A673 (cell line): ENCODE data around the gene RIPK1. TPM values are rescaled to one million over a fixed set of nuclear protein-coding genes. Genes with fewer than 3 reads are reported as not detected.
A peak's percentile ranks its signal among the peaks of the same experiment; 100 is the strongest.

ENCODE experiments used
- BruUV-seq: library from RNA; stranded (reverse); fragments of 400-500 nt; replicated peaks from 2 replicates; lab custom pipeline; 2021; lab: Mats Ljungman, UMichigan
- CTCF ChIA-PET: fragments of 300-600 bp; sonication (Branson Sonifier 250); formaldehyde crosslinking; loops from one replicate; lab custom pipeline; 2022; ENCODE audit warnings: antibody characterized with exemption; lab: Charles Lee
- POLR2A ChIA-PET: fragments of 300-600 bp; sonication (Branson Sonifier 250); formaldehyde crosslinking; loops from one replicate; lab custom pipeline; 2022; ENCODE audit warnings: antibody characterized with exemption; ENCODE audit not compliant: low non-redundant PET; lab: Charles Lee
- DNase-seq: peaks from one replicate; pipeline ENCODE4 v3.0.0-alpha.2; 2015; ENCODE audit warnings: low spot score
- H3K27ac ChIP-seq: fragments of 200-600 bp; sonication (generic); 2 replicates; pipeline ENCODE4 v1.5.1; 2016; ENCODE audit warnings: mixed run types, low read depth, mild to moderate bottlenecking, mixed read lengths, antibody characterized with exemption, low read length; ENCODE audit not compliant: poor library complexity, severe bottlenecking
- H3K27me3 ChIP-seq: fragments of 200-600 bp; sonication (generic); replicated peaks from 2 replicates; pipeline ENCODE4 v1.6.1; 2017; ENCODE audit warnings: mixed run types, low read depth, mild to moderate bottlenecking, mixed read lengths, antibody characterized with exemption, low read length; ENCODE audit not compliant: insufficient read depth, poor library complexity
- H3K36me3 ChIP-seq: fragments of 200-600 bp; sonication (generic); 2 replicates; pipeline ENCODE4 v1.6.1; 2016; ENCODE audit warnings: mixed run types, mild to moderate bottlenecking, mixed read lengths, antibody characterized with exemption, low read length; ENCODE audit not compliant: insufficient read depth, poor library complexity, severe bottlenecking
- H3K4me1 ChIP-seq: fragments of 200-600 bp; sonication (generic); 2 replicates; pipeline ENCODE4 v1.6.1; 2017; ENCODE audit warnings: mixed run types, mild to moderate bottlenecking, mixed read lengths, antibody characterized with exemption, low read length; ENCODE audit not compliant: insufficient read depth, poor library complexity, severe bottlenecking
- H3K4me3 ChIP-seq: fragments of 200-600 bp; sonication (generic); 2 replicates; pipeline ENCODE4 v1.5.1; 2016; ENCODE audit warnings: low read depth, mixed run types, mild to moderate bottlenecking, mixed read lengths, low read length; ENCODE audit not compliant: poor library complexity, severe bottlenecking
- H3K9me3 ChIP-seq: fragments of 200-600 bp; sonication (generic); 2 replicates; pipeline ENCODE4 v1.6.1; 2016; ENCODE audit warnings: mixed run types, low read depth, mild to moderate bottlenecking, mixed read lengths, antibody characterized with exemption, low read length; ENCODE audit not compliant: poor library complexity, severe bottlenecking
- EZH2 ChIP-seq: fragments of 200-600 bp; sonication (generic); IDR thresholded peaks from 2 replicates; pipeline ENCODE4 v1.6.1; 2017; ENCODE audit warnings: borderline replicate concordance, low read depth, mild to moderate bottlenecking, mixed read lengths, antibody characterized with exemption, low read length; ENCODE audit not compliant: poor library complexity, severe bottlenecking
- intact Hi-C: fragments of 100-400 bp; cut with micrococcal nuclease; formaldehyde crosslinking; loops from one replicate; pipeline ENCODE4 v1.10.0; 2022; ENCODE audit not compliant: unreplicated experiment
- total RNA-seq: library from RNA; stranded (reverse); gene quantifications from 2 replicates; pipeline ENCODE4 v1.2.3, GENCODE V29; 2021
- TF ChIP-seq, protein P1 (sequence below): fragments of 300-800, 200-600 bp; sonication (generic); conservative IDR thresholded peaks from 2 replicates; pipeline ENCODE4 v1.5.1; 2017; ENCODE audit warnings: low read depth, mild to moderate bottlenecking, antibody characterized with exemption, low read length, moderate library complexity, mixed read lengths

The RIPK1 gene
- total RNA-seq, 1 experiment from 2014 or later, result 15.0 TPM

DNA sequence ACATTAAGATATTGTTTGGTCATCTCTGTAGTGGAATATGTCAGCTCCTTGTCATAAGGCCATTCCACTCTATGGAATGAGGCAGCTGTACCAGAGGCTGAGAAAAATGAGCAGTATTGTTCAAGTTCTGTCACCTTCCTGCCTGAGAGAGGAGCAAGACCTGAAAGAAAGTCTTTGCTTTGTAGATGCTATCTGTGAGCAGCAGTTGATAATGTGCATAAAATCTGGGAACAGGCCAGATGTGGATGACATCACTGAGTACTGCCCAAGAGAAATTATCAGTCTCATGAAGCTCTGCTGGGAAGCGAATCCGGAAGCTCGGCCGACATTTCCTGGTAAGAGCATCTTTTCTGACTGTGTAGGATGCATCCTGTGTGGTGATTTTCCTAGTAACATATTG is 16.8 kb downstream of the RIPK1 start:
- peaks cover 9% of the 10 kb centered on the region for H3K36me3 ChIP-seq
- H3K27me3 ChIP-seq, result no peaks in the 10 kb centered on the region
- BruUV-seq, result no TSS peak
- DNase-seq, result no peak
- peaks cover 8% of the 10 kb centered on the region for H3K4me1 ChIP-seq
- intact Hi-C loops, result no loop called here
- POLR2A ChIA-PET, result no interaction called here
- no peak overlapping the region for H3K27ac ChIP-seq
- TF ChIP-seq EZH2, result no peak
- TF ChIP-seq, protein P1, sequence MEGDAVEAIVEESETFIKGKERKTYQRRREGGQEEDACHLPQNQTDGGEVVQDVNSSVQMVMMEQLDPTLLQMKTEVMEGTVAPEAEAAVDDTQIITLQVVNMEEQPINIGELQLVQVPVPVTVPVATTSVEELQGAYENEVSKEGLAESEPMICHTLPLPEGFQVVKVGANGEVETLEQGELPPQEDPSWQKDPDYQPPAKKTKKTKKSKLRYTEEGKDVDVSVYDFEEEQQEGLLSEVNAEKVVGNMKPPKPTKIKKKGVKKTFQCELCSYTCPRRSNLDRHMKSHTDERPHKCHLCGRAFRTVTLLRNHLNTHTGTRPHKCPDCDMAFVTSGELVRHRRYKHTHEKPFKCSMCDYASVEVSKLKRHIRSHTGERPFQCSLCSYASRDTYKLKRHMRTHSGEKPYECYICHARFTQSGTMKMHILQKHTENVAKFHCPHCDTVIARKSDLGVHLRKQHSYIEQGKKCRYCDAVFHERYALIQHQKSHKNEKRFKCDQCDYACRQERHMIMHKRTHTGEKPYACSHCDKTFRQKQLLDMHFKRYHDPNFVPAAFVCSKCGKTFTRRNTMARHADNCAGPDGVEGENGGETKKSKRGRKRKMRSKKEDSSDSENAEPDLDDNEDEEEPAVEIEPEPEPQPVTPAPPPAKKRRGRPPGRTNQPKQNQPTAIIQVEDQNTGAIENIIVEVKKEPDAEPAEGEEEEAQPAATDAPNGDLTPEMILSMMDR, result no peak
- no peak overlapping the region for H3K4me3 ChIP-seq
- CTCF ChIA-PET, result no interaction called here
- H3K9me3 ChIP-seq, result no peaks in the 10 kb centered on the region

DNA sequence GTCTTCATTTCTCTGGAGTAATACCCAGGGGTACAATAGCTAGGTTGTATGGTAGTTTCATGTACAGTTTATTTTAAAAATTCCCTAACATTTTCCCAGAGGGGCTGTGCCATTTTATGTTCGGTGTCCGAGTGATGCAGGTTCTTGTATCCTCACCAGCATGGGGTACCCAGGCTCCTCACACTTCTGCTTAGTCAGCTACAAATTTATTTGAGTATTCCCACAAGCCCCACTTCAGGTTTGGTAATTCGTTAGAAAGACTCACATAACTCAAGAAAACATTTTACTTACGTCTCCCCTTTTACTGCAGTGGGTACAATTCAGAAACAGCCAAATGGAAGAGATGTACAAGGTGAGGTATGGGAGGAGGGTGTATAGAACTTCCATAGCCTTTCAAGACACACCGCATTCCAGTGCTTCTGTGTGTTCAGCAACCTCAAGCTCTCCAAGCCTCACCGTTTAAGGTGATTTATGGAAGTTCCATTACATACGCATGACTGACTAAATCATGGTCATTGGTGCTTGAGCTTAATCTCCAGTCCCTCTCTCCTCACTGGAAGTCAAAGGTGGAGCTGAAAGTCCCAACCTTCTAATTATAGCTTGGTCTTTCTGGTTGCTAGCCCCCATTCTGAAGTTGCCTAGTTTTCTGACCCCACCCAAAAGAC is 18.1 kb downstream of the RIPK1 start:
- Histone ChIP-seq H3K27me3 (no peaks in the 10 kb centered on the region), H3K4me1 (peaks cover 8% of the 10 kb centered on the region), H3K4me3 (no peak overlapping the region), H3K36me3 (peaks cover 5% of the 10 kb centered on the region), H3K27ac (no peak overlapping the region), H3K9me3 (no peaks in the 10 kb centered on the region)
- POLR2A ChIA-PET, result no interaction called here
- TF ChIP-seq, protein P1, result no peak
- no peak for TF ChIP-seq EZH2
- no TSS peak for BruUV-seq
- intact Hi-C loops, result no loop called here
- CTCF ChIA-PET, result no interaction called here
- no peak for DNase-seq

DNA sequence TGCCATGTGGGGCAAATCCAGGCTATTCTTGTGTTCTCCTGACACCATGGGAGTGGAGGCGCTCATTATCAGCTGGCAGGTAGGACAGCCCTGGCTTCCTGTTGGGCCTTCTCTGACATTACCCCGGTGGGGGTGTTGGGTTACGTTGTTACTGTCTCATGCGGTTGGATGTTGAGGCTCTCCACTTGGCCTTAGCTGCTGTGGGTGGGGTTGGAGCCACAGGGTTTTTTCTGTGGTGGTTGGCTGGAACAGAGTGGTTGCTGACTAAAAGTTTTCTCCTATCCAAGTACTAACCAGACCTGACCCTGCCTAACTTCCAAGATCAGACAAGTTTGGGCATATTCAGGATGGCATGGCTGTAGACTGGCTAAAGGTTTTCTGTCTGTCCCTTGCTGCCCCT is 20.2 kb downstream of the RIPK1 start:
- intact Hi-C loops, result no loop called here
- H3K9me3 ChIP-seq, result no peaks in the 10 kb centered on the region
- ChIA-PET CTCF (no interaction called here), POLR2A (no interaction called here)
- peak overlapping the region; percentile 35 for H3K27ac ChIP-seq
- no peak overlapping the region for H3K4me3 ChIP-seq
- BruUV-seq, result no TSS peak
- TF ChIP-seq, protein P1, result no peak
- TF ChIP-seq EZH2, result no peak
- peaks cover under 1% of the 10 kb centered on the region for H3K36me3 ChIP-seq
- no peaks in the 10 kb centered on the region for H3K27me3 ChIP-seq
- no peak for DNase-seq
- peaks cover 8% of the 10 kb centered on the region for H3K4me1 ChIP-seq
